ENCODE data around the gene TENM4. TPM values are rescaled to one million over a fixed set of nuclear protein-coding genes. Genes with fewer than 3 reads are reported as not detected.

The TENM4 gene
- total and polyA plus RNA-seq, 2 of the 8 experiments (the other 6 are each of a cell fraction or from before 2014, with no cell fraction given) = 3.5 to 7.2 TPM

- H3K23ac ChIP-seq (ENCODE audit: insufficient read length) = no peak overlapping the region
- DNase-seq (ENCODE audit: low read depth in 1 of 2, low spot score in 2 of 2) = no peak
- H3K9ac ChIP-seq (replicated peaks in 1 of 4; ENCODE audit: extremely low read depth in 1 of 4, low read depth in 3 of 4, low read length in 3 of 4) = no peak overlapping the region
- no peaks in the 10 kb centered on the region for H3K9me3 ChIP-seq (ENCODE audit: insufficient read depth in 2 of 2, low read depth in 1 of 2, low read length in 1 of 2)
- no peak overlapping the region for H3K56ac ChIP-seq (replicated peaks; ENCODE audit: insufficient read length, low read depth, low read length)
- H2BK120ac ChIP-seq (replicated peaks; ENCODE audit: low read depth, low read length) = no peak overlapping the region
- no peak overlapping the region for H3K27ac ChIP-seq (ENCODE audit: low read depth, low read length)
- 93% methylated on average over 7 of the region's 7 CpGs; no CpG with 5 or more reads in 1 of the 2 experiments for WGBS, 2 experiments (ENCODE audit: extremely low coverage in 1 of 2, insufficient coverage in 1 of 2, insufficient read length in 1 of 2, insufficient replicate concordance in 2 of 2, low coverage in 1 of 2, low lambda C conversion rate in 2 of 2, missing lambda C conversion rate in 1 of 2)
- no peaks in the 10 kb centered on the region for H3K23me2 ChIP-seq (ENCODE audit: low read depth, low read length)
- ChIA-PET POLR2A (ENCODE audit: partially characterized antibody) (interaction anchor here (0.6 kb wide), 1 partner anchor 13 kb away, joined by 3 read pairs; no protein-coding TSS in a partner anchor), CTCF (ENCODE audit: partially characterized antibody) (interaction anchor here (0.6 to 2.1 kb wide), 6 partner anchors 10 to 311 kb away, joined by 3 to 7 read pairs (median 4); no protein-coding TSS in a partner anchor)
- no peak overlapping the region for H4K5ac ChIP-seq (ENCODE audit: insufficient read length, low read depth, low read length)
- H2BK20ac ChIP-seq (ENCODE audit: low read length) = no peak overlapping the region
- H3K14ac ChIP-seq (ENCODE audit: insufficient read length) = no peak overlapping the region
- no peak overlapping the region for H3K4me2 ChIP-seq (ENCODE audit: insufficient read depth in 1 of 2, low read depth in 2 of 2, low read length in 2 of 2)
- 0 out of 7 replicates have a peak, but pooled peaks cover 0 to 2% (median 0%) of the 10 kb centered on the region in 4 experiments for H3K4me1 ChIP-seq (replicated peaks in 1 of 4; ENCODE audit: control insufficient read depth in 3 of 4, insufficient read depth in 4 of 4, low read length in 3 of 4)
- H2BK5ac ChIP-seq (ENCODE audit: low read depth, low read length) = no peak overlapping the region
- H3K27me3 ChIP-seq (replicated peaks in 1 of 4; ENCODE audit: control insufficient read depth in 3 of 4, extremely low read depth in 1 of 4, insufficient read depth in 3 of 4, low read length in 3 of 4) = no peaks in the 10 kb centered on the region
- H3K18ac ChIP-seq (ENCODE audit: extremely low read depth, low read length) = no peak overlapping the region
- no peak overlapping the region for H4K91ac ChIP-seq (replicated peaks; ENCODE audit: insufficient read length, low read length)
- no peak overlapping the region; the same call in 1 of the 2 replicates for H2BK12ac ChIP-seq (ENCODE audit: low read depth, low read length)
- H3K79me1 ChIP-seq (ENCODE audit: low read depth, low read length) = no peaks in the 10 kb centered on the region
- H2AFZ ChIP-seq (ENCODE audit: low read length) = no peak overlapping the region
- no peaks in the 10 kb centered on the region for H3K36me3 ChIP-seq (ENCODE audit: control insufficient read depth in 2 of 4, insufficient read depth in 4 of 4, low read length in 3 of 4)
- H3K4me3 ChIP-seq (ENCODE audit: extremely low read depth in 1 of 4, insufficient read depth in 2 of 4, low read depth in 3 of 4, low read length in 4 of 4) = no peak overlapping the region
- no peaks in the 10 kb centered on the region for H4K20me1 ChIP-seq (replicated peaks in 1 of 2; ENCODE audit: control insufficient read depth in 1 of 2, insufficient read depth in 2 of 2, low read length in 2 of 2)
- no peak for FAIRE-seq
- no peak overlapping the region for H4K8ac ChIP-seq (ENCODE audit: extremely low read depth, insufficient read depth, low read length)
- no peak overlapping the region for H3K4ac ChIP-seq (replicated peaks; ENCODE audit: insufficient read length, low read depth, low read length)
- no peaks in the 10 kb centered on the region for H3K79me2 ChIP-seq (ENCODE audit: control insufficient read depth in 1 of 2, insufficient read depth in 2 of 2, low read length in 2 of 2)
- no peak overlapping the region for H2BK15ac ChIP-seq (ENCODE audit: low read length)
- H2AK5ac ChIP-seq (ENCODE audit: low read depth, low read length) = no peak overlapping the region
- TF ChIP-seq MAFK (IDR thresholded peaks at IDR 0.05; ENCODE audit: low read depth, low read length) (no peak), BRCA1 (IDR thresholded peaks at IDR 0.05; ENCODE audit: low read depth, low read length) (no peak), POU5F1 (IDR thresholded peaks at IDR 0.05; ENCODE audit: low read depth, low read length) (no peak), NRF1 (IDR thresholded peaks at IDR 0.05; ENCODE audit: low read depth, low read length) (no peak), RNF2 (IDR thresholded peaks at IDR 0.05; ENCODE audit: borderline replicate concordance, low read depth, low read length, missing control alignments, poor library complexity, severe bottlenecking) (no peak), SUZ12 (IDR thresholded peaks at IDR 0.05; ENCODE audit: low read length) (no peak), SIX5 (IDR thresholded peaks at IDR 0.05; ENCODE audit: low read depth, low read length) (no peak), CEBPB (IDR thresholded peaks at IDR 0.05; ENCODE audit: low read depth, low read length) (no peak), ASH2L (IDR thresholded peaks at IDR 0.05; ENCODE audit: low read length) (no peak), YY1 (IDR thresholded peaks at IDR 0.05; ENCODE audit: low read depth, low read length) (no peak), TCF12 (IDR thresholded peaks at IDR 0.05; ENCODE audit: low read depth, low read length) (no peak), CBX5 (IDR thresholded peaks at IDR 0.05; ENCODE audit: low read depth, low read length) (no peak)
- TF ChIP-seq, protein P1, sequence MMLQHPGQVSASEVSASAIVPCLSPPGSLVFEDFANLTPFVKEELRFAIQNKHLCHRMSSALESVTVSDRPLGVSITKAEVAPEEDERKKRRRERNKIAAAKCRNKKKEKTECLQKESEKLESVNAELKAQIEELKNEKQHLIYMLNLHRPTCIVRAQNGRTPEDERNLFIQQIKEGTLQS (IDR thresholded peaks at IDR 0.05; ENCODE audit: insufficient read depth, low read depth, low read length) = no peak
Observed at GRCh38 chr11:78851878-78852586, 588.8 kb downstream of the TENM4 start.
